BJ (cell line): Measurements from ENCODE around the gene MRPS26. TPM values are rescaled to one million over a fixed set of nuclear protein-coding genes. Genes with fewer than 3 reads are reported as not detected.

Source experiments
- CTCF ChIA-PET: fragments of 350-600 bp; formaldehyde crosslinking; extraction: SDS; loops from one replicate; lab custom pipeline; 2021; ENCODE audit warnings: antibody characterized with exemption, inconsistent platforms; lab: Yijun Ruan, JAX
- POLR2A ChIA-PET: fragments of 300-600 bp; sonication (Branson Sonifier 250); formaldehyde crosslinking; extraction: SDS; loops from one replicate; lab custom pipeline; 2021; ENCODE audit warnings: antibody characterized with exemption; lab: Charles Lee
- DNase-seq: peaks from one replicate; pipeline ENCODE4 v3.0.0-alpha.2; 2011; ENCODE audit warnings: low read depth
- H3K27me3 ChIP-seq: 2 replicates; pipeline ENCODE4 v1.6.0; 2011; ENCODE audit warnings: low read length; ENCODE audit not compliant: control insufficient read depth, insufficient read depth
- H3K36me3 ChIP-seq: 2 replicates; pipeline ENCODE4 v1.5.1; 2011; ENCODE audit warnings: low read length; ENCODE audit not compliant: control insufficient read depth, insufficient read depth
- H3K4me3 ChIP-seq: 2 replicates; pipeline ENCODE4 v1.5.1; 2011; ENCODE audit warnings: low read depth, mild to moderate bottlenecking, control low read depth, low read length
- polyA plus RNA-seq: library from polyadenylated mRNA; depleted of rRNA; stranded (reverse); fragments of >200 nt; gene quantifications from 2 replicates; pipeline ENCODE4 v1.2.3, GENCODE V29; 2011
- TF ChIP-seq, protein P1 (sequence below): IDR thresholded peaks from 2 replicates; pipeline ENCODE4 v1.5.1; 2011; ENCODE audit warnings: low read depth, mild to moderate bottlenecking, control low read depth, inconsistent platforms, low read length, moderate library complexity; ENCODE audit not compliant: insufficient read depth

The MRPS26 gene
- polyA plus RNA-seq, 1 experiment = 37.2 TPM

DNA sequence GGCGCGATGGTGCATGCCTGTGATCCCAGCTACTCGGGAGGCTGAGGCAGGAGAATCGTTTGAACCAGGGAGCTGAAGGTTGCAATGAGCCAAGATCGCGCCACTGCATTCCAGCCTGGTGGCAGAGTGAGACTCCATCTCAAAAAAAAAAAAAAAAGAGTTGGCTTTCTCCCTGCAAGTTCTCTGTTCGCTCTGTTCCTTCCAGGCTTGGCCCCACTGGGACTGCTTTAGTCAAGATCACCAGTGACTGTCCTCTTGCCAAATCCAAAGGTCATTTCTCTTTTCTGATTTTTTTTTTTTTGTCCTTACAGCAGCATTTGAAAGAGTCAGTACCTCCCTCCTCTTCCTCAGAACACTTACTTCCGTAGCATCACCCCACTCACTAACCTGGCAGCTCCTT, 13.2 kb upstream of the MRPS26 start:
- ChIA-PET POLR2A (no interaction called here), CTCF (interaction anchor here (0.6 kb wide), 1 partner anchor 21 kb away, joined by 3 read pairs; no protein-coding TSS in a partner anchor)
- no peaks in the 10 kb centered on the region for H3K27me3 ChIP-seq
- H3K4me3 ChIP-seq = no peak overlapping the region
- DNase-seq = no peak
- peaks cover 34% of the 10 kb centered on the region for H3K36me3 ChIP-seq
- TF ChIP-seq, protein P1, sequence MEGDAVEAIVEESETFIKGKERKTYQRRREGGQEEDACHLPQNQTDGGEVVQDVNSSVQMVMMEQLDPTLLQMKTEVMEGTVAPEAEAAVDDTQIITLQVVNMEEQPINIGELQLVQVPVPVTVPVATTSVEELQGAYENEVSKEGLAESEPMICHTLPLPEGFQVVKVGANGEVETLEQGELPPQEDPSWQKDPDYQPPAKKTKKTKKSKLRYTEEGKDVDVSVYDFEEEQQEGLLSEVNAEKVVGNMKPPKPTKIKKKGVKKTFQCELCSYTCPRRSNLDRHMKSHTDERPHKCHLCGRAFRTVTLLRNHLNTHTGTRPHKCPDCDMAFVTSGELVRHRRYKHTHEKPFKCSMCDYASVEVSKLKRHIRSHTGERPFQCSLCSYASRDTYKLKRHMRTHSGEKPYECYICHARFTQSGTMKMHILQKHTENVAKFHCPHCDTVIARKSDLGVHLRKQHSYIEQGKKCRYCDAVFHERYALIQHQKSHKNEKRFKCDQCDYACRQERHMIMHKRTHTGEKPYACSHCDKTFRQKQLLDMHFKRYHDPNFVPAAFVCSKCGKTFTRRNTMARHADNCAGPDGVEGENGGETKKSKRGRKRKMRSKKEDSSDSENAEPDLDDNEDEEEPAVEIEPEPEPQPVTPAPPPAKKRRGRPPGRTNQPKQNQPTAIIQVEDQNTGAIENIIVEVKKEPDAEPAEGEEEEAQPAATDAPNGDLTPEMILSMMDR = no peak

DNA sequence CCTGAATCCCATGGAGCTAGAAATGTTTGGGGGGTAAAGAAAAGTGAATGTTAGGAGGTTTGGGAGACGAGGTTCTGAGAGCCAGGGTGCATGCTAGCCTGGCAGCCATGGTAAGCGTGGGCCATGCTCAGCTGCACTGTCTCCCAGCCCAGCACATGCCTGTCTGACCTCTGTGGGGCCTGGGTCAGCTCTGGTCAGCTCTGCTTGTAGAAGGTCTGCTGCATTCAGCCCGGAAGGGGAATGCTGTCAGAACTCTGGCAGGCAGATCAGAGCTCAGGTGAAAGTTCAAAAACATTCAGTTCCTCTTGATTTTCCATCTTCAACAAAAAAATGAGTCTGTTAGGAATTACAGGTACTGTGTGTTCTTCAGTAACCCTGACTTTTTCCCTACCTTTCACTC, 8.2 kb upstream of the MRPS26 start:
- ChIA-PET POLR2A (no interaction called here), CTCF (interaction anchor here (1.2 kb wide), 1 partner anchor 26 kb away, joined by 3 read pairs; no protein-coding TSS in a partner anchor)
- H3K27me3 ChIP-seq = no peaks in the 10 kb centered on the region
- H3K4me3 ChIP-seq = no peak overlapping the region
- no peak for DNase-seq
- TF ChIP-seq, protein P1 = no peak
- H3K36me3 ChIP-seq = peaks cover 38% of the 10 kb centered on the region

DNA sequence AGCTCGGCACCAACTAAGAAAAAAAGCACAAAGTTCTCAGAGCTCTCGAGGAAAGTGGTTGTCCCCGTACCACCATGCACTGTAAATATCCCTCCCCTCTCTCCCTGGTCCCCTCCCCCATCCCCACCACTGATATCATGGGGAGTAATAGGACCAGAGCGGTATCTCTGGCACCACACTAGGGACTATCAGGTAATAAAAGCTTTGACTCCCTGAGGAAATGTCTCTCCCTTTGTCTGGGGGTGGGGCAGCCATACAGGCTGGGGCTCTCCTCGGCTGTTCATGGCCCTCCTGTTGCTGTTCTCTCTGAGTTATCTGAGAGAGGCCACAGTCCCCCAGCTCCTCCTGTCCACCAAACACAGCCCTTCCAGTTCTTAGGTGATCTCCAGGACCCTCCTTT, 7.4 kb upstream of the MRPS26 start:
- no peaks in the 10 kb centered on the region for H3K27me3 ChIP-seq
- CTCF ChIA-PET = interaction anchor here (0.7 kb wide), 1 partner anchor 15 kb away, joined by 5 read pairs; no protein-coding TSS in a partner anchor
- H3K4me3 ChIP-seq = no peak overlapping the region
- H3K36me3 ChIP-seq = peaks cover 36% of the 10 kb centered on the region
- POLR2A ChIA-PET = no interaction called here
- TF ChIP-seq, protein P1 = no peak
- DNase-seq = no peak

DNA sequence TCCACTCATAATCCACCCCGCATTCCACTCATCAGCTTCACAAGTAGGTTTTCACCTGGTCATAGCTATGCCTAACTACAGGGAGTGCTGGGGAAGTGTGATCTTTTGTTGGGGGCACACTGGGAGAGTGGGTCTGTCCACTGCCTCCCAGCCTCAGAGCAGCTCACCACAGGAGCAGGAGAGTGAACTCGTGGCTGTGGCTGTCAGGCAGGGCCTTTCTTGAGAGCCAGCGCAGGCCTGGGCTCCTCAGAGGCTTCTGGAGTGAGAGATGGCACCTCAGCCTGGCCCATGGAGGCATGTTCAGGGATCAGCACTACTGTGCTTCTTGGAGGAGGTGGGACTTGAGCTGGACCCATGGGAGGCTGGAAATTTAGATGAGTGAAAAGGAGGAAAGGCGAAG, 6.4 kb upstream of the MRPS26 start:
- ChIA-PET POLR2A (no interaction called here), CTCF (no interaction called here)
- Histone ChIP-seq H3K27me3 (no peaks in the 10 kb centered on the region), H3K4me3 (no peak overlapping the region), H3K36me3 (peaks cover 36% of the 10 kb centered on the region)
- DNase-seq = no peak
- TF ChIP-seq, protein P1 = no peak

DNA sequence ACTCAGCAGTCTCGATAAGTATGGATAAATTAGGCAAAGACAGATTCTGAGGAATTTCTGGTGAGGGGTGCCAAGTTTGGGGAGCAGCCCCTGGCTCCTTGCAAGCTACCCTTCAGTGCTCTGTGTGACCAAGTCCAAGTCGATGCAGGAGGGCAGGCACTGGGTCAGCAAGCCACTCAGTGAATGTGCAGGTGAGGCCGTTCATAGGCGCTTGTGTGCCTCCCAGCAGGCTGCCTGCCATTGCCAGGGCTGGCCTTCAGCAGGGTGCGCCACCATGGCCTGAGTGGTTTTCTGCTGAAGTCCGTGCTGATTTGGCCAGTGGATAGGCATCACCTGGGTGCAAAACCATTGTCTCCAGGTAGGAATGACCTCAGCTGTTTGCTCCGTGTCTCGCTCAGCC, 5.8 kb upstream of the MRPS26 start:
- H3K4me3 ChIP-seq = no peak overlapping the region

More for the DNA sequence above, 5.8 kb upstream of the MRPS26 start:
- POLR2A ChIA-PET = no interaction called here
- CTCF ChIA-PET = interaction anchor here (1.1 kb wide), 1 partner anchor 10 kb away, joined by 3 read pairs; no protein-coding TSS in a partner anchor
- DNase-seq = no peak
- TF ChIP-seq, protein P1 = no peak
- H3K27me3 ChIP-seq = no peaks in the 10 kb centered on the region
- H3K36me3 ChIP-seq = peaks cover 35% of the 10 kb centered on the region
